NCI-H187 treated with DMSO at 0.1 percent for 48 hours (cell line): ENCODE results near the gene MEI1.
"Not testable (repeated sequence)": the region's sequence is repeated elsewhere in the genome, so short reads cannot be mapped to it uniquely, and the experiment has no call there.

Experiments used
- DNase-seq: peaks from one replicate; lab custom pipeline; 2025; lab: John Stamatoyannopoulos, UW

MEI1 gene, protein sequence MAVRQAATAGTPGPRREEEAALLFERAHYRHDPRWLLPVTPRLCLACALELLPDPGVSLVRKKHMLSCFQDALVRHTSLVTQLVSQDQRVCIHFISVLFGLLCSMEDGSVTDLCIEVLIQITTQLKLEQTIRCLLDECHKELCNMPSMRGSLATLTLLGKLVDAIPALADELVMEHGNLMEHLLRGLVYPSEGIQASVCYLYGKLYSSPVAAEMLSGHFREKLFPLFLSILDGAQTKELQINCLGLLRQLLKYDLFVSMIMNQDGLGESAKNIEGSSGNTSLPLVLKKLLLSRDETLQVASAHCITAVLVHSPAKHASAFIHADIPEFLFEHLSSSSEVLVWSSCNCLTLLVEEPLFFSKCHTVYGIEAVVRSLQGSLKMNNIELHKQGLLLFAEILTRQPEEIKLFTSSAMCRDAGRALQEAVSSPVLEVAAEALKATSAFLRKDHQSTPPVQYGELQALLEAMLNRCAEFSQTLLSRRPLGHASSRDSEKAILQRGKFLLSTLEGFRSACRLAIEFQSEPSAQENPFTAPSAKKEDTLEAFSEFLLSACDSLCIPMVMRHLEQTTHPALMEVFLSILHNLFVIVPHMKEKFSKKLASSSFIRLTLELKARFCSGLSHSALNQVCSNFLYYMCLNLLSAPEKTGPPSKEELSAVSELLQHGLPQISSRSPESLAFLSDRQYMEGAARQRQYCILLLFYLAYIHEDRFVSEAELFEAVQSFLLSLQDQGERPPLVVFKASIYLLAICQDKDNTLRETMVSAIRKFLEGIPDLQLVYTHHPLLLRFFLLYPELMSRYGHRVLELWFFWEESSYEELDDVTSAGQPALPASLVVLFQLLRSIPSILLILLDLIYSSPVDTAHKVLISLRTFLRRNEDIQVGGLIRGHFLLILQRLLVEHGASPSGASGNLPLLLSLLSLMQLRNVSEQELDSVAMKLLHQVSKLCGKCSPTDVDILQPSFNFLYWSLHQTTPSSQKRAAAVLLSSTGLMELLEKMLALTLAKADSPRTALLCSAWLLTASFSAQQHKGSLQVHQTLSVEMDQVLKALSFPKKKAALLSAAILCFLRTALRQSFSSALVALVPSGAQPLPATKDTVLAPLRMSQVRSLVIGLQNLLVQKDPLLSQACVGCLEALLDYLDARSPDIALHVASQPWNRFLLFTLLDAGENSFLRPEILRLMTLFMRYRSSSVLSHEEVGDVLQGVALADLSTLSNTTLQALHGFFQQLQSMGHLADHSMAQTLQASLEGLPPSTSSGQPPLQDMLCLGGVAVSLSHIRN

DNA sequence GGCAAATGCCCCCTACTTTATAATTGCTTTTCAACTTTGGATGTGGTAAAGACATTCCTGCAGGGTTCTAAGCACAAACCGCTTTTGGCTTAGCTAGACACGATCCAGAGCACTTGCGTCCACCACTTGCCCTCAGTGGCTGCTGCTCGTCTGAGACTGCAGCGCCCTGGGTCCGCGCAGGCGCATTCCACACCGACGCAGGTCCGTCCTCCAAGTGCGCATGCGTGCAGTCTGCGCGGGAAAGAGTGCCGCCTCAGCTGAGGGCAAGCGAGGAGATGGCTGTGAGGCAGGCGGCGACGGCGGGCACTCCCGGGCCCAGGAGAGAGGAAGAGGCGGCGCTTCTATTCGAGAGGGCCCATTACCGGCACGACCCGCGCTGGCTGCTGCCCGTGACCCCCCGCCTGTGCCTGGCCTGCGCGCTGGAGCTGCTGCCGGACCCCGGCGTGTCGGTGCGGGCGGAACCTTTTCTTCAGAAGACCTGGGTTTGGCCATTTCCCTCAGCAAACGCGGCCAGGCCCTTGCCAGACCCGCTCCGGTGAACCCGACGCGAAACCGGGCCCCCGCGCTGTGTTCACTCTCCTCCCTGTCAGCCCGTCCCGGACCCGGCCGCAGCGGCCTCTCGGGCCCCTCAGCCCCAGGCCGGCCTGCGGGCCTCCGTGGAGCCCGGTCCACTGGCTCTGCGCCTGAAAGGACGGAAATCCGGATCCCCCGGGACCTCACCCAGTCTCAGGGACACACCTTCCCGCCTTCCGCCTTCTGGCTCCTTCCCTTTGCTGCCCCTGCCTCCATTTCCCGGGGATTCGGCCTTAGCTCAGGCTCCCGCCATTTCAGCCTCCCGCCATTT is at the start of gene MEI1:
MEI1 (plus strand) TSS at position 240 of the 844 bp plus-strand sequence; CDS start at position 276, 36 bp downstream.
- DNase-seq: no peak

- DNase-seq: no peak
Measured at GRCh38 chr22:41650229-41650628, 49.1 kb upstream of the MEI1 start.

GRCh38 chr22:41650821-41651220 is 48.5 kb upstream of the MEI1 start:
- DNase-seq: no peak

- DNase-seq: no peak
Measured at GRCh38 chr22:41654322-41654721, 45.0 kb upstream of the MEI1 start.

DNA sequence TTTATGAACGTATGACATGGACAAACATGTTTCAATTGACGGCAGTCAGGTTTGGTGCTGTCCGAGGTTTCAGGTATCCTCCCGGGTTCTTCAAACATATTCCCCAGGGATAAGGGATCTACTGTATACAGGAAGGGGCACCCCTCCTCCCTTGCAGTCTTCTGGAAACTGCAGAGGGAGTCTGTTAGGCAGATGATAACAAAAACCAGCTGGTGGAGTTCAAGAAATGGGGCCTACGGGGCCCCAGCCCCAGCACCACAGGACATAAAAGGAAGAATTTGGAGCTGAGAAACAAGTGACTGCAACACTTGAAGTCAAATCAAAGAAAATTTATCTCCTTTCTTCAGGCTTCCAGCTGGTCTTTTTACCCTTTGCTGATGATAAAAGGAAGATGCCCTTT is 42.7 kb upstream of the MEI1 start:
- DNase-seq: no peak

GRCh38 chr22:41657709-41658108 is 41.6 kb upstream of the MEI1 start:
- DNase-seq: no peak

- DNase-seq: no peak
Measured at GRCh38 chr22:41658869-41659268, 40.4 kb upstream of the MEI1 start.

DNA sequence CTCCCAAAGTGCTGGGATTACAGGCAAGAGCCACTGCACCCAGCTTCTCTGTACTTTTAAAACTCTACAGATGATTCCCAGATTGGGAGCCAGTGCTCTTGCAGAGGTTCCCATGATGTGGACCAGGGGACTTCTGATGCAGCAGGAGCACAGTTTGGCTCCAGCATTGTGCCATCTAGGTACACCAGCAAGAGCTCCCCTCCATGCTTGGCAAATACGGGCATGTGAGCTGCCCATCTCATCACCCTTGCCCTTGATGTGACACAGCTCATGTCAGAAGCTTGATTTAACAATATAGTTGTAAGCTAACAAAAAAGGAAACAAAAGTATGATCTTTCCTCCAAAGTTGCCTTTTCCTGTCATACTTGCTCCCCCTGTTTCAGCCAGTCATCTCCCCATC is 39.4 kb upstream of the MEI1 start:
- DNase-seq: no peak

- DNase-seq: no peak
Measured at GRCh38 chr22:41660416-41660815, 38.9 kb upstream of the MEI1 start.

- DNase-seq: no peak
Measured at GRCh38 chr22:41661088-41661487, 38.2 kb upstream of the MEI1 start.

DNA sequence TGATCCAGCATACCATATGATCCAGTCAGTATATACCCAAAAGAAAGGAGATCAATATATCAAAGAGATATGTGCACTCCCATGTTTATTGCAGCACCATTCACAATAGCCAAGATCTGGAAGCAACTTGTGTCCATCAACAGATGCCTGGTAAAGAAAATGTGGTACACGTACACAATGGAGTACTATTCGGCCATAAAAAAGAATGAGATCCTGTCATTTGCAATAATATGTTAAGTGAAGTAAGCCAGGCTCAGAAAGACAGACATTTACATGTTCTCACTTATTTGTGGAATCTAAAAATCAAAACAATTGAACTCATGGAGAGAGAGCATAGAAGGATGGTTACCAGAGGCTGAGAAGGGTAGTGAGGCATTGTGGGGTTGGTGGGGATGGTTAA is 37.6 kb upstream of the MEI1 start:
- DNase-seq: no peak

GRCh38 chr22:41663594-41663993 is 35.7 kb upstream of the MEI1 start:
- DNase-seq: not testable (repeated sequence)

DNA sequence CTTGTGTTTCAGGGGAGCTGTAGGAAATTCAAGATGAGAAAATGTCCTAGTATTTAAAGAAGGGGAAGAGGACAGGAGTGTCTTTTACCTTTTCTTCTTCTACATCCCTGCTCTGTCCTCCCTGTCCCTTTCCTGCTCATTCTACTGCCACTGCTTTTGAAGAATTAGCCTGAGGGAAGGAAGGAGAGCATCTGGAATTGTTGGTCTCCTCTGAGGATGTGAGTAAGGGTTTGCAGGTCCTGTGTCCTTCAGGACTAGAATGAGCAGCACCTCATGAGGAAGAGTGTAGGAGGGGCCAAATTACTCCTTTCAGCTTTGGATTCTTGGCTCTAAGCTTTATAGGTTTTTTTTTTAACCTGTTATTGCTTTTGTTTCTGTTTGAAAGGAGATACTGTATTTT is 34.8 kb upstream of the MEI1 start:
- DNase-seq: no peak

- no peak for DNase-seq
Measured at GRCh38 chr22:41664951-41665350, 34.4 kb upstream of the MEI1 start.

DNA sequence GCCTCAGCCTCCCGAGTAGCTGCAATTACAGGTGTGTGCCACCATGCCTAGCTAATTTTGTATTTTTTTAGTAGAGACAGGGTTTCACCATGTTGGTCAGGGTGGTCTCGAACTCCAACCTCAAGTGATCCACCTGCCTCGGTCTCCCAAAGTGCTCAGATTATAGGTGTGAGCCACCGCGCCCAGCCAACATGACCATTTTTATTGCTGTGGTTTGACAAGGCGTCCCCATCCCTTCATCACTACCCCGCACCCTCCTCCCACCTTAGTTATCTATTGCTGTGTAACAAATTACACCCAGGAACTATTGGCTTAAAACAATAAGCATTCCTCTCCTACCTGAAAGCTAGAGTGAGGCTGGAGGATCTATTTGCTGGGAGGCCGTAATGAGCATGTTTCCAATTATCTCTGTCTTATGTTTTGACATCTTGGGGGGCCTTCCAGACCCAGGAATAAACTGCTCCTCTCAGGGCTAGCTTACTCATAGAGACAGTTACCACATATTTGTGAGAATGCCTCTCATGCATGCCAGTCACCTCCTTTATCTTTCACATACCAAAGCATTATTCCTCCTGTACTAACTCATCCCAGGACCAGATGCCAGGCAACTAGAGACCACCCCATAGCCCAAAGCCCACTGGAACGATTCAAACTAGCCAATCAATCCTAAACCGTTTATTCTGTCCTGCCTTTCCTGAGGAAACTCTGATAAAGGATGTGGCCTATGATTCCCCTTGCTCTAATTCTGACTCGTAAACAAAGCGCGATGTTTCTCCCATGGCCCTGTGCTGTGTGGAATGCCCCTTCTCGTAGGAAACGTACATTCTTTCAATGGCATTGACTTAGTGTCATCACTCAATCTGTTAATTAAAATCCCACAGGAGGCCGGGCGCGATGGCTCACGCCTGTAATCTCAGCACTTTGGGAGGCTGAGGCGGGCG is 30.1 kb upstream of the MEI1 start:
- no peak for DNase-seq

GRCh38 chr22:41672096-41672495 is 27.2 kb upstream of the MEI1 start:
- not testable (repeated sequence) for DNase-seq

DNA sequence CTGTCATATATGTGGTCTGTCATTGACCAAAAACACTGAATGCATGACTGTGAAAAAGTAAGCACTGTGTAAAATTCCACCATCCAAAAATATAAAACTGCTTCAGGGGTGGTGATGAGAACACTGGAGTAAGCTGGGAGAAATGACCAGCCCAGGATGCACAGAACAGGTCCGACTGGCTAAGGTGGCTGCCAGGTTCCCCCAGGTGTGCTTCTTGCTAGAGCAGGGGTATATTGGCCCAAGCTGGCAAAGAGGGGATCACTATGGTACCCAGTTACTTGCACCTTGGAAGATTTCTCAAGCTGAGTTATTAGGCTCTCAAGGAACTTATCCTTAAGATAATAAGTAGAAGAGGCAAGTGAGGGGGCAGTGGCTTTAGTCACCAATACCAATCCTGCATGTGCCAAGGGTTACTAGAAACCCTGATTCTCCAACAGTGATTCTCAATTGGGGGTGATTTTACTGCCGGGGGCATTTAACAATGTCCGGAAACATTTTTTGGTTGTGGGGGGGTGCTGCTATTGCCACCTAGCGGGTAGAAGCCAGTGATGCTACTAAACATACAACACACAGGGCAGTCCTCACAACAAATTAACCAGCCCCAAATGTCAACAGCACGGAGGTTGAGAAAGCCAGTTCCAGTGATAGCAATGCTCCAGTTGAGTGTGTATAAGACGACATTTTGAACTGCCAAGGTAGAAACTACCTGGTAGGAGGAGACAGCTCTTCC is 26.4 kb upstream of the MEI1 start:
- DNase-seq: no peak

DNA sequence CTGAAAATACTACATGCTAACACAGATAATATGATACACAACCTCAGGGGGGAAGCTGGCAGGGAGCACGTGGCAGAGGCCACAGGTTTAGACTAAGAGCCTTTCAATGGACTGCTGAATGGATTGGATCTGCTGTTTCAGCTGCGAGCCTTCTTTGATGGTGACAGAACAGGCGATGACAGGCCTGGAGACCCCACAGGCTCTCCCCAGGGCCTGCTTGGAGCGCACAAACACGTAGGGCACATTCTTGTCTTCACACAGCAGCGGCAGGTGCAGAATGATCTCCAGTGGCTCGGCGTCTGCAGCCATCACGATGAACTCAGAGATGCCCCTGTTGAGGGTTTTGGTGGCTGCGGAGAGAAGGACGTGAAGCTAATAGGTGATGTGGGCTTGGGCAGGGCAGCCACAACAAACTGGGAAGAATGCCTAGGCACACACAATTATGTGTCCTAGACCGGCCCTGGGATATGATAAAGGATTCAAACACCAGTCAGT is 24.4 kb upstream of the MEI1 start:
- no peak for DNase-seq

DNA sequence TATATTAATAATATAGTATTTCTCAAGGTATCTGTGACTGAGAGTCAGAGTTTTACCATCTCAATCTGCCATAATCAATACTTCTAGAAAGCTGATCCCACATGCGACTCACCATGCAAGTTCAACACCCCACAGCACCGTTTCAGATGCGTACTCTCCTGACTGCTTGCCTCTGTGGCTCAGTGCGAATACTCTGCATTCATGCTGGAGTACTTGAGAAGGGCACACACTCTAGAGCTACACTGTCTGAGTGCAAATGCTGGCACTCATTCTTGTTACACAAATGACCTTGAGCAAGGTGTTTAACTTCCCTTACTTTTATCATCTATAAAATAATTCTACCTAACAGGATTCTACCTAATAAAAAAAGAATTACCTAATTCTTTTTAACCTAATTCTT is 23.2 kb upstream of the MEI1 start:
- no peak for DNase-seq
